ENCODE measurements around the gene CNPY2.

DNA sequence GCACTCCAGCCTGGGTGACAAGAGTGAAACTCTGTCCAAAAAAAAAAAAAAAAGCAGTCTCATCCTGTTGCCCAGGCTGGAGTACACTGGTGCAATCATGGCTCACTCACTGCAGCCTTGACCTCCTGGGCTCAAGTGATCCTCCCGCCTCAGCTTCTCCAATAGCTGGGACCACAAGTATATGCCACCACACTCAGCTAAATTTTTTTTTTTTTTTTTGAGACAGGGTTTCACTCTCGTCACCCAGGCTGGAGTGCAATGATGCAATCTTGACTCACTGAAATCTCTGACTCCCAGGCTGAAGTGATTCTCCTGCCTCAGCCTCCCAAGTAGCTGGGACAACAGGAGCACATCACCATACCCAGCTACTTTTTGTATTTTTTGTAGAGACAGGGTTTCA lies 5.2 kb upstream of the CNPY2 start:
- TF ChIP-seq, protein P1, sequence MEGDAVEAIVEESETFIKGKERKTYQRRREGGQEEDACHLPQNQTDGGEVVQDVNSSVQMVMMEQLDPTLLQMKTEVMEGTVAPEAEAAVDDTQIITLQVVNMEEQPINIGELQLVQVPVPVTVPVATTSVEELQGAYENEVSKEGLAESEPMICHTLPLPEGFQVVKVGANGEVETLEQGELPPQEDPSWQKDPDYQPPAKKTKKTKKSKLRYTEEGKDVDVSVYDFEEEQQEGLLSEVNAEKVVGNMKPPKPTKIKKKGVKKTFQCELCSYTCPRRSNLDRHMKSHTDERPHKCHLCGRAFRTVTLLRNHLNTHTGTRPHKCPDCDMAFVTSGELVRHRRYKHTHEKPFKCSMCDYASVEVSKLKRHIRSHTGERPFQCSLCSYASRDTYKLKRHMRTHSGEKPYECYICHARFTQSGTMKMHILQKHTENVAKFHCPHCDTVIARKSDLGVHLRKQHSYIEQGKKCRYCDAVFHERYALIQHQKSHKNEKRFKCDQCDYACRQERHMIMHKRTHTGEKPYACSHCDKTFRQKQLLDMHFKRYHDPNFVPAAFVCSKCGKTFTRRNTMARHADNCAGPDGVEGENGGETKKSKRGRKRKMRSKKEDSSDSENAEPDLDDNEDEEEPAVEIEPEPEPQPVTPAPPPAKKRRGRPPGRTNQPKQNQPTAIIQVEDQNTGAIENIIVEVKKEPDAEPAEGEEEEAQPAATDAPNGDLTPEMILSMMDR (conservative IDR thresholded peaks at IDR 0.05 in 1 of 2, IDR thresholded peaks at IDR 0.05 in 1 of 2; ENCODE audit: extremely low read depth in 1 of 2, insufficient read depth in 1 of 2, low read depth in 1 of 2, low read length in 2 of 2): no peak
- TF ChIP-seq EZH2 (IDR thresholded peaks at IDR 0.05; ENCODE audit: borderline replicate concordance, low read length): no peak

Data from mammary epithelial cell (primary cell).